Measurements from ENCODE around the gene HLA-DMA.
A peak's percentile ranks its signal among the peaks of the same experiment; 100 is the strongest.

HLA-DMA gene

GRCh38 chr6:32993363-32993973, 40.6 kb upstream of the HLA-DMA start:
- TF ChIP-seq CTCF (IDR thresholded peaks at IDR 0.05; ENCODE audit: low read depth, low read length) (no peak), EZH2phosphoT487 (IDR thresholded peaks at IDR 0.05; ENCODE audit: low read depth) (no peak)
- no peak overlapping the region for H2AFZ ChIP-seq (ENCODE audit: low read depth, low read length)

GRCh38 chr6:32991972-32992371, 39.1 kb upstream of the HLA-DMA start:
- Histone ChIP-seq H3K27me3 (ENCODE audit: low read depth, low read length) (0 out of 2 replicates have a peak, but pooled peaks cover 5% of the 10 kb centered on the region), H3K9ac (ENCODE audit: low read length) (no peak overlapping the region), H3K4me3 (ENCODE audit: low read length) (no peak overlapping the region), H3K9me3 (ENCODE audit: insufficient read depth, low read length) (no peaks in the 10 kb centered on the region), H3K27ac (ENCODE audit: low read length) (no peak overlapping the region), H3K36me3 (replicated peaks; ENCODE audit: low read depth, low read length) (no peaks in the 10 kb centered on the region), H3K79me2 (ENCODE audit: low read length) (no peaks in the 10 kb centered on the region), H3K4me1 (ENCODE audit: low read length) (peaks cover 4% of the 10 kb centered on the region; the same call in 1 of the 2 replicates), H2AFZ (ENCODE audit: low read depth, low read length) (no peak overlapping the region), H3K4me2 (ENCODE audit: low read length) (no peak overlapping the region), H4K20me1 (ENCODE audit: insufficient read depth, low read length) (no peaks in the 10 kb centered on the region)
- TF ChIP-seq CTCF (IDR thresholded peaks at IDR 0.05; ENCODE audit: low read depth, low read length) (no peak), EZH2phosphoT487 (IDR thresholded peaks at IDR 0.05; ENCODE audit: low read depth) (no peak)

More at GRCh38 chr6:32993363-32993973, 40.6 kb upstream of the HLA-DMA start:
- Histone ChIP-seq H4K20me1 (ENCODE audit: insufficient read depth, low read length) (no peaks in the 10 kb centered on the region), H3K27me3 (ENCODE audit: low read depth, low read length) (0 out of 2 replicates have a peak, but pooled peaks cover 5% of the 10 kb centered on the region), H3K36me3 (replicated peaks; ENCODE audit: low read depth, low read length) (no peaks in the 10 kb centered on the region), H3K4me1 (ENCODE audit: low read length) (peaks cover 4% of the 10 kb centered on the region; the same call in 1 of the 2 replicates), H3K4me3 (ENCODE audit: low read length) (no peak overlapping the region), H3K4me2 (ENCODE audit: low read length) (no peak overlapping the region), H3K27ac (ENCODE audit: low read length) (no peak overlapping the region), H3K79me2 (ENCODE audit: low read length) (no peaks in the 10 kb centered on the region), H3K9ac (ENCODE audit: low read length) (no peak overlapping the region), H3K9me3 (ENCODE audit: insufficient read depth, low read length) (no peaks in the 10 kb centered on the region)

- Histone ChIP-seq H3K36me3 (replicated peaks; ENCODE audit: low read depth, low read length) (no peaks in the 10 kb centered on the region), H3K4me1 (ENCODE audit: low read length) (peaks cover 4% of the 10 kb centered on the region; the same call in 1 of the 2 replicates), H3K4me2 (ENCODE audit: low read length) (no peak overlapping the region), H3K27ac (ENCODE audit: low read length) (no peak overlapping the region), H4K20me1 (ENCODE audit: insufficient read depth, low read length) (peaks cover 1% of the 10 kb centered on the region; the same call in 1 of the 2 replicates), H3K79me2 (ENCODE audit: low read length) (no peaks in the 10 kb centered on the region), H3K9ac (ENCODE audit: low read length) (no peak overlapping the region), H3K4me3 (ENCODE audit: low read length) (no peak overlapping the region), H3K27me3 (ENCODE audit: low read depth, low read length) (no peaks in the 10 kb centered on the region), H3K9me3 (ENCODE audit: insufficient read depth, low read length) (no peaks in the 10 kb centered on the region), H2AFZ (ENCODE audit: low read depth, low read length) (no peak overlapping the region)
- no peak for TF ChIP-seq CTCF (IDR thresholded peaks at IDR 0.05; ENCODE audit: low read depth, low read length)
Observed at GRCh38 chr6:32989368-32989767, 36.5 kb upstream of the HLA-DMA start.

- peak overlapping the region; percentile 52 for H3K27ac ChIP-seq (ENCODE audit: low read length)
- no peaks in the 10 kb centered on the region for H3K27me3 ChIP-seq (ENCODE audit: low read depth, low read length)
- no peak overlapping the region for H2AFZ ChIP-seq (ENCODE audit: low read depth, low read length)
- peaks cover 4% of the 10 kb centered on the region; the same call in 1 of the 2 replicates for H3K4me1 ChIP-seq (ENCODE audit: low read length)
- peaks cover 34% of the 10 kb centered on the region for H4K20me1 ChIP-seq (ENCODE audit: insufficient read depth, low read length)
- peaks cover 8% of the 10 kb centered on the region; the same call in 1 of the 2 replicates for H3K79me2 ChIP-seq (ENCODE audit: low read length)
- H3K4me3 ChIP-seq (ENCODE audit: low read length), result no peak overlapping the region
- H3K36me3 ChIP-seq (replicated peaks; ENCODE audit: low read depth, low read length), result peaks cover 31% of the 10 kb centered on the region
- H3K4me2 ChIP-seq (ENCODE audit: low read length), result no peak overlapping the region
- H3K9ac ChIP-seq (ENCODE audit: low read length), result no peak overlapping the region
- no peaks in the 10 kb centered on the region for H3K9me3 ChIP-seq (ENCODE audit: insufficient read depth, low read length)
- TF ChIP-seq CTCF (IDR thresholded peaks at IDR 0.05; ENCODE audit: low read depth, low read length) (peak; percentile 80), EZH2phosphoT487 (IDR thresholded peaks at IDR 0.05; ENCODE audit: low read depth) (no peak)
Observed at GRCh38 chr6:32984622-32985389, 31.9 kb upstream of the HLA-DMA start.
